Upper lobe of left lung (tissue), 4 donors: ENCODE results near the gene BORCS5.

Source experiments
- CTCF ChIP-seq, 6 experiments: fragments of 450-650 bp in 4 of 6; fragments of 200-600 bp in 2 of 6; sonication (generic) in 2 of 6; IDR thresholded peaks; one replicate each; pipeline ENCODE4 v1.5.1; 2016 to 2019; ENCODE audit warnings: antibody characterized with exemption in 6 of 6
- POLR2A ChIP-seq, 4 donors: fragments of 450-650 bp; IDR thresholded peaks; one replicate each; pipeline ENCODE4 v1.5.1; 2016 to 2017; ENCODE audit warnings: antibody characterized with exemption in 4 of 4, mild to moderate bottlenecking in 2 of 4
- POLR2AphosphoS5 ChIP-seq, 2 donors: sonication (generic); formaldehyde crosslinking; IDR thresholded peaks; one replicate each; pipeline ENCODE4 v1.5.1; 2017; ENCODE audit warnings: antibody characterized with exemption in 2 of 2

- TF ChIP-seq CTCF (IDR thresholded peaks at IDR 0.05) (no peak), POLR2A (IDR thresholded peaks at IDR 0.05) (no peak), POLR2AphosphoS5 (IDR thresholded peaks at IDR 0.05) (no peak)
These were observed 68.1 kb downstream of the BORCS5 start for GRCh38 chr12:12425001-12425400.
